HG03175 (cell line): ENCODE measurements around the gene HCN2.
"Not testable (repeated sequence)": the region's sequence is repeated elsewhere in the genome, so short reads cannot be mapped to it uniquely, and the experiment has no call there.

Source experiments
- ATAC-seq: cut with Tn5 transposase; IDR thresholded peaks from one replicate; pipeline ENCODE4 v1.9.1; 2021; ENCODE audit warnings: mild to moderate bottlenecking, moderate library complexity; ENCODE audit not compliant: unreplicated experiment

Gene HCN2

GRCh38 chr19:602391-603301, 13.0 kb downstream of the HCN2 start:
- ATAC-seq = no peak

- ATAC-seq = not testable (repeated sequence)
Measured at GRCh38 chr19:603302-603639, 13.6 kb downstream of the HCN2 start.

GRCh38 chr19:603779-604178, 14.1 kb downstream of the HCN2 start:
- not testable (repeated sequence) for ATAC-seq

GRCh38 chr19:604355-604754, 14.7 kb downstream of the HCN2 start:
- ATAC-seq = no peak

- not testable (repeated sequence) for ATAC-seq
Measured at GRCh38 chr19:605061-605971, 15.6 kb downstream of the HCN2 start.

- ATAC-seq = no peak
Measured at GRCh38 chr19:607301-608154, 17.8 kb downstream of the HCN2 start.

- ATAC-seq = no peak
Measured at GRCh38 chr19:608155-609003, 18.7 kb downstream of the HCN2 start.

GRCh38 chr19:609004-609346, 19.3 kb downstream of the HCN2 start:
- ATAC-seq = no peak

- no peak for ATAC-seq
Measured at GRCh38 chr19:610071-610800, 20.6 kb downstream of the HCN2 start.

- no peak for ATAC-seq
Measured at GRCh38 chr19:610801-611480, 21.3 kb downstream of the HCN2 start.

GRCh38 chr19:611481-611868, 21.8 kb downstream of the HCN2 start:
- ATAC-seq = no peak

- ATAC-seq = no peak
Measured at GRCh38 chr19:612941-613340, 23.3 kb downstream of the HCN2 start.

- ATAC-seq = no peak
Measured at GRCh38 chr19:613732-614567, 24.3 kb downstream of the HCN2 start.

GRCh38 chr19:615619-616018, 25.9 kb downstream of the HCN2 start:
- ATAC-seq = no peak

GRCh38 chr19:616062-616700, 26.5 kb downstream of the HCN2 start:
- ATAC-seq = no peak

GRCh38 chr19:616747-617526, 27.3 kb downstream of the HCN2 start:
- no peak for ATAC-seq
